Stimulated activated CD8-positive, alpha-beta memory T cell treated with anti-CD3 and anti-CD28 coated beads, Interleukin-7, amount 100 ng/mL, for 4 hours (primary cell): Measurements from ENCODE around the gene MDN1.
"Not testable (repeated sequence)": the region's sequence is repeated elsewhere in the genome, so short reads cannot be mapped to it uniquely, and the experiment has no call there.

Source experiments
- DNase-seq, 2 donors: peaks; one replicate each; pipeline ENCODE4 v3.0.0-alpha.2; 2020; ENCODE audit warnings: low read depth in 2 of 2

Gene MDN1

GRCh38 chr6:89813422-89813821 is 6.2 kb downstream of the MDN1 start:
- DNase-seq, result not testable (repeated sequence)

GRCh38 chr6:89807581-89807980 is 12.0 kb downstream of the MDN1 start:
- no peak for DNase-seq

- no peak for DNase-seq
Observed at GRCh38 chr6:89805814-89806371, 13.7 kb downstream of the MDN1 start.

- DNase-seq, result no peak
Observed at GRCh38 chr6:89803271-89803670, 16.3 kb downstream of the MDN1 start.

- DNase-seq, result no peak
Observed at GRCh38 chr6:89799756-89800155, 19.8 kb downstream of the MDN1 start.

- no peak for DNase-seq
Observed at GRCh38 chr6:89799096-89799495, 20.5 kb downstream of the MDN1 start.

- DNase-seq, result no peak
Observed at GRCh38 chr6:89797317-89797716, 22.3 kb downstream of the MDN1 start.

- DNase-seq, result no peak
Observed at GRCh38 chr6:89794324-89794723, 25.3 kb downstream of the MDN1 start.

GRCh38 chr6:89793586-89793985 is 26.0 kb downstream of the MDN1 start:
- DNase-seq, result no peak

GRCh38 chr6:89792881-89793280 is 26.7 kb downstream of the MDN1 start:
- DNase-seq, result no peak

GRCh38 chr6:89790403-89790802 is 29.2 kb downstream of the MDN1 start:
- DNase-seq, result no peak

GRCh38 chr6:89789980-89790379 is 29.6 kb downstream of the MDN1 start:
- DNase-seq, result no peak

- DNase-seq, result no peak
Observed at GRCh38 chr6:89787660-89788328, 31.8 kb downstream of the MDN1 start.

- DNase-seq, result no peak
Observed at GRCh38 chr6:89786970-89787369, 32.6 kb downstream of the MDN1 start.

- DNase-seq, result no peak
Observed at GRCh38 chr6:89784838-89785237, 34.8 kb downstream of the MDN1 start.

GRCh38 chr6:89783293-89783692 is 36.3 kb downstream of the MDN1 start:
- DNase-seq, result not testable (repeated sequence)

- DNase-seq, result no peak
Observed at GRCh38 chr6:89782222-89782621, 37.4 kb downstream of the MDN1 start.

GRCh38 chr6:89781070-89782034 is 38.2 kb downstream of the MDN1 start:
- no peak for DNase-seq

- DNase-seq, result no peak
Observed at GRCh38 chr6:89777455-89777854, 42.1 kb downstream of the MDN1 start.

GRCh38 chr6:89776583-89777233 is 42.9 kb downstream of the MDN1 start:
- DNase-seq, result no peak

GRCh38 chr6:89775150-89775549 is 44.4 kb downstream of the MDN1 start:
- DNase-seq, result no peak

GRCh38 chr6:89769572-89769971 is 50.0 kb downstream of the MDN1 start:
- DNase-seq, result no peak
